PC-3 (cell line): Measurements from ENCODE around the gene CMC1.

ENCODE experiments used
- EZH2 ChIP-seq: fragments of 300-600 bp; sonication (generic); IDR thresholded peaks from one replicate; pipeline ENCODE4 v1.6.1; 2017; ENCODE audit warnings: antibody characterized with exemption, mild to moderate bottlenecking, low read length; ENCODE audit not compliant: unreplicated experiment
- EZH2phosphoT487 ChIP-seq: fragments of 300-600 bp; sonication (generic); IDR thresholded peaks from 2 replicates; pipeline ENCODE4 v1.6.1; 2018; ENCODE audit warnings: mild to moderate bottlenecking, antibody characterized with exemption, low read length, borderline replicate concordance
- TF ChIP-seq, protein P1 (sequence below): fragments of 300-600 bp; sonication (generic); conservative IDR thresholded peaks from 2 replicates; pipeline ENCODE4 v1.5.1; 2017; ENCODE audit warnings: antibody characterized with exemption, low read depth, mild to moderate bottlenecking, low read length

DNA sequence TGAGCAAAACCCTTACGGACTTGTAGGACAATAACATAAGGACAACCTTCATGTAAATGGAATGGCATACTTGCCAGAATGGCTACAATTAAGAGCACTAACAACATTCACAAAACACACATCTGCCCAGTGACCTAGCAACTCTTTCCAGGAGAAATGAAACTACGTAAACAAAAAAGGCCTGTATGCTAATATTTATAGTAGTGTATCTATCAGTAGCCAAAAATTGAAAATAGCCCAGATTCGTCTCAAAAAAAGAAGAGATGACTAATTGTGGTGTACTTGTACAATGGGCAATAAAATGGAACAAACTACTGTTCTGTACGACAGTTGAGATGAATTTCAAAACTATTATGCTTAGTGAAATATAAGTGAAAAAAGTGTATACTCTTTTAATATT is 38.4 kb downstream of the CMC1 start:
- TF ChIP-seq, protein P1, sequence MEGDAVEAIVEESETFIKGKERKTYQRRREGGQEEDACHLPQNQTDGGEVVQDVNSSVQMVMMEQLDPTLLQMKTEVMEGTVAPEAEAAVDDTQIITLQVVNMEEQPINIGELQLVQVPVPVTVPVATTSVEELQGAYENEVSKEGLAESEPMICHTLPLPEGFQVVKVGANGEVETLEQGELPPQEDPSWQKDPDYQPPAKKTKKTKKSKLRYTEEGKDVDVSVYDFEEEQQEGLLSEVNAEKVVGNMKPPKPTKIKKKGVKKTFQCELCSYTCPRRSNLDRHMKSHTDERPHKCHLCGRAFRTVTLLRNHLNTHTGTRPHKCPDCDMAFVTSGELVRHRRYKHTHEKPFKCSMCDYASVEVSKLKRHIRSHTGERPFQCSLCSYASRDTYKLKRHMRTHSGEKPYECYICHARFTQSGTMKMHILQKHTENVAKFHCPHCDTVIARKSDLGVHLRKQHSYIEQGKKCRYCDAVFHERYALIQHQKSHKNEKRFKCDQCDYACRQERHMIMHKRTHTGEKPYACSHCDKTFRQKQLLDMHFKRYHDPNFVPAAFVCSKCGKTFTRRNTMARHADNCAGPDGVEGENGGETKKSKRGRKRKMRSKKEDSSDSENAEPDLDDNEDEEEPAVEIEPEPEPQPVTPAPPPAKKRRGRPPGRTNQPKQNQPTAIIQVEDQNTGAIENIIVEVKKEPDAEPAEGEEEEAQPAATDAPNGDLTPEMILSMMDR, result no peak
- TF ChIP-seq EZH2, result no peak
- no peak for TF ChIP-seq EZH2phosphoT487
